HepG2 (cell line): ENCODE data around the gene JAG1. TPM values are rescaled to one million over a fixed set of nuclear protein-coding genes. Genes with fewer than 3 reads are reported as not detected.
A peak's percentile ranks its signal among the peaks of the same experiment; 100 is the strongest.

Experiments used
- ATAC-seq: fragments of 200-7000 bp; cut with Tn5 transposase; 3 replicates; pipeline ENCODE4 v1.9.1; 2020; ENCODE audit warnings: mild to moderate bottlenecking, moderate library complexity
- BruUV-seq: library from RNA; stranded (reverse); fragments of 400-500 nt; replicated peaks from 2 replicates; lab custom pipeline; 2021; lab: Mats Ljungman, UMichigan
- CTCF ChIA-PET: fragments of 300-600 bp; formaldehyde crosslinking; extraction: SDS; loops from one replicate; lab custom pipeline; 2021; ENCODE audit warnings: low total read pairs, inconsistent platforms, low intra/inter-chr PET ratio; lab: Yijun Ruan, JAX
- POLR2A ChIA-PET: fragments of 350-600 bp; sonication (Branson Sonifier 250); formaldehyde crosslinking; loops from one replicate; lab custom pipeline; 2020; ENCODE audit warnings: antibody characterized with exemption, inconsistent platforms; lab: Yijun Ruan, JAX
- DNase-seq: peaks from one replicate; pipeline ENCODE4 v3.0.0-alpha.2; 2015; ENCODE audit warnings: low spot score
- FAIRE-seq: peaks from 3 replicates; lab custom pipeline; 2011; peaks lifted over from hg19 to GRCh38; lab: Jason Lieb, UNC
- H2AFZ ChIP-seq: one replicate; pipeline ENCODE4 v1.6.1; 2011; ENCODE audit warnings: low read length, inconsistent platforms
- H3K27ac ChIP-seq: fragments of 300-600 bp; 3 replicates; pipeline ENCODE4 v1.8.0; 2011; ENCODE audit warnings: mixed run types, mild to moderate bottlenecking, mixed read lengths, low read length, inconsistent platforms; ENCODE audit not compliant: insufficient read depth; ENCODE audit errors: extremely low read length
- H3K27me3 ChIP-seq, 2 experiments: fragments of 200-600 bp in 1 of 2; 2 replicates in 1 of 2; 3 replicates in 1 of 2; pipeline versions ENCODE4 v1.6.0 to v1.8.0; 2011; ENCODE audit warnings: low read length in 2 of 2, mild to moderate bottlenecking in 2 of 2, moderate library complexity in 2 of 2, inconsistent platforms in 1 of 2; ENCODE audit not compliant: insufficient read depth in 2 of 2, control insufficient read depth in 1 of 2
- H3K36me3 ChIP-seq, 2 experiments: fragments of 200-600 bp in 1 of 2; replicated peaks in 1 of 2; 2 replicates in 1 of 2; 3 replicates in 1 of 2; pipeline versions ENCODE4 v1.5.1 to v1.8.0; 2011; ENCODE audit warnings: low read length in 2 of 2, inconsistent platforms in 1 of 2; ENCODE audit not compliant: insufficient read depth in 2 of 2, control insufficient read depth in 1 of 2
- H3K4me1 ChIP-seq: 2 replicates; pipeline ENCODE4 v1.5.1; 2012; ENCODE audit warnings: low read length, inconsistent platforms; ENCODE audit not compliant: insufficient read depth
- H3K4me2 ChIP-seq: 2 replicates; pipeline ENCODE4 v1.6.0; 2011; ENCODE audit warnings: low read depth, low read length, inconsistent platforms
- H3K4me3 ChIP-seq, 3 experiments: fragments of 200-600 bp in 1 of 3; sonication (generic), shearing (Covaris generic) in 1 of 3; replicated peaks in 1 of 3; 2 replicates each; pipeline ENCODE4 v1.5.1; 2011 to 2016; ENCODE audit warnings: low read length in 3 of 3, inconsistent platforms in 2 of 3, low read depth in 2 of 3, mild to moderate bottlenecking in 2 of 3, control low read depth in 1 of 3, mixed read lengths in 1 of 3; ENCODE audit not compliant: insufficient read depth in 1 of 3
- H3K79me2 ChIP-seq: one replicate; pipeline ENCODE4 v1.6.1; 2011; ENCODE audit warnings: low read length, inconsistent platforms; ENCODE audit not compliant: insufficient read depth
- H3K9ac ChIP-seq: 2 replicates; pipeline ENCODE4 v1.6.0; 2011; ENCODE audit warnings: mild to moderate bottlenecking, low read depth, low read length, inconsistent platforms; ENCODE audit not compliant: insufficient read depth
- H3K9me3 ChIP-seq: 2 replicates; pipeline ENCODE4 v1.5.1; 2012; ENCODE audit warnings: mild to moderate bottlenecking, low read length
- H4K20me1 ChIP-seq: 2 replicates; pipeline ENCODE4 v1.6.0; 2011; ENCODE audit warnings: inconsistent platforms, mild to moderate bottlenecking, low read length, moderate library complexity; ENCODE audit not compliant: insufficient read depth
- AGO2 ChIP-seq: fragments of 200-400 bp; formaldehyde crosslinking; optimal IDR thresholded peaks from 2 replicates; pipeline ENCODE3; 2017; ENCODE audit warnings: mild to moderate bottlenecking, low read depth, low read length, moderate library complexity
- CBFB ChIP-seq: sonication (generic); formaldehyde crosslinking; IDR thresholded peaks from 2 replicates; pipeline ENCODE4 v1.4.0; 2020; ENCODE audit warnings: missing genetic modification reagents
- CERS6 ChIP-seq: sonication (generic); formaldehyde crosslinking; IDR thresholded peaks from 2 replicates; pipeline ENCODE4 v1.5.0; 2020; ENCODE audit warnings: missing genetic modification reagents
- DRAP1 ChIP-seq: IDR thresholded peaks from 2 replicates; pipeline ENCODE4 v1.6.1; 2016; ENCODE audit warnings: missing genetic modification reagents, missing compliant biosample characterization
- NCOA2 ChIP-seq: sonication (generic); formaldehyde crosslinking; IDR thresholded peaks from 2 replicates; pipeline ENCODE4 v1.8.0; 2022; ENCODE audit warnings: inconsistent platforms
- RBM22 ChIP-seq: fragments of 200-400 bp; formaldehyde crosslinking; optimal IDR thresholded peaks from 2 replicates; pipeline ENCODE3; 2017; ENCODE audit warnings: mild to moderate bottlenecking, low read length, moderate library complexity
- THAP8 ChIP-seq: sonication (generic); formaldehyde crosslinking; IDR thresholded peaks from 2 replicates; pipeline ENCODE4 v1.5.1; 2020; ENCODE audit warnings: missing genetic modification reagents, mild to moderate bottlenecking, borderline replicate concordance
- U2AF2 ChIP-seq: fragments of 200-400 bp; formaldehyde crosslinking; IDR thresholded peaks from 2 replicates; pipeline ENCODE4 v1.6.1; 2017; ENCODE audit warnings: low read depth, mild to moderate bottlenecking, low read length
- USF2 ChIP-seq, 2 experiments: sonication (generic) in 1 of 2; formaldehyde crosslinking in 1 of 2; IDR thresholded peaks; 2 replicates each; pipeline versions ENCODE4 v1.5.1 to v1.6.1; 2011 to 2020; ENCODE audit warnings: borderline replicate concordance in 1 of 2, low read depth in 1 of 2, low read length in 1 of 2, mild to moderate bottlenecking in 1 of 2, missing genetic modification reagents in 1 of 2, moderate library complexity in 1 of 2
- XBP1 ChIP-seq: sonication (generic); formaldehyde crosslinking; IDR thresholded peaks from 2 replicates; pipeline ENCODE4 v1.5.0; 2020; ENCODE audit warnings: missing genetic modification reagents
- ZKSCAN1 ChIP-seq: fragments of 150-350 bp; IDR thresholded peaks from 2 replicates; pipeline ENCODE4 v1.6.1; 2014; ENCODE audit warnings: low read length
- ZNF282 ChIP-seq: fragments of 450-650 bp; IDR thresholded peaks from 2 replicates; pipeline ENCODE4 v1.6.1; 2018; ENCODE audit not compliant: partially characterized antibody
- ZNF552 ChIP-seq: sonication (generic); formaldehyde crosslinking; IDR thresholded peaks from 2 replicates; pipeline ENCODE4 v1.9.0; 2022; ENCODE audit warnings: missing genetic modification reagents, mild to moderate bottlenecking, borderline replicate concordance
- ZNF75D ChIP-seq: sonication (generic); formaldehyde crosslinking; IDR thresholded peaks from 2 replicates; pipeline ENCODE4 v1.8.1; 2023; ENCODE audit warnings: missing genetic modification reagents, mild to moderate bottlenecking, borderline replicate concordance
- WGBS: methylation state at CpG from one replicate; pipeline ENCODE4 v1.1.6; 2017; ENCODE audit warnings: low lambda C conversion rate; 5-methylcytosine and 5-hydroxymethylcytosine counted together
- in situ Hi-C: cut with HindIII; loops from 2 replicates; pipeline ENCODE4 v1.10.0; 2017; ENCODE audit warnings: low pct_unique_long_range_greater_than_20kb; ENCODE audit not compliant: extremely low pct_ligation_motif_present
- intact Hi-C: fragments of 100-400 bp; cut with micrococcal nuclease; formaldehyde crosslinking; loops from one replicate; pipeline ENCODE4 v1.10.0; 2022; ENCODE audit not compliant: unreplicated experiment
- polyA plus RNA-seq, 8 experiments: library from polyadenylated mRNA; depleted of rRNA in 3 of 8; stranded (reverse) in 7 of 8; unstranded in 1 of 8; fragments of >200 nt; fragmentation: Illumina TruSeq in 4 of 8; extraction: Trizol in 4 of 8; gene quantifications; 2 replicates each; pipeline versions ENCODE4 v1.2.1 to v1.2.3, GENCODE V29; 2011 to 2016; ENCODE audit warnings: low read depth in 4 of 8, missing spikeins in 1 of 8, mixed read lengths in 1 of 8; ENCODE audit not compliant: insufficient read depth in 1 of 8
- total RNA-seq, 5 experiments: library from RNA; depleted of rRNA; stranded (reverse); fragments of >200 nt; fragmentation: Illumina TruSeq; extraction: Trizol; gene quantifications; 2 replicates each; pipeline ENCODE4 v1.2.3, GENCODE V29; 2016; ENCODE audit warnings: low read depth in 1 of 5

The JAG1 gene
- total and polyA plus RNA-seq, 2 of the 13 experiments (the other 11 are each of a cell fraction or from before 2014, with no cell fraction given): 47.1 to 56.3 TPM

GRCh38 chr20:10646006-10646405 is 27.8 kb downstream of the JAG1 start:
- Histone ChIP-seq H3K4me1 (no peaks in the 10 kb centered on the region), H3K4me3 (no peak overlapping the region), H3K4me2 (no peak overlapping the region), H3K79me2 (no peaks in the 10 kb centered on the region), H2AFZ (no peak overlapping the region), H4K20me1 (no peaks in the 10 kb centered on the region), H3K27me3 (no peaks in the 10 kb centered on the region), H3K9ac (no peak overlapping the region), H3K36me3 (peaks cover 90 to 100% of the 10 kb centered on the region in 2 experiments), H3K27ac (no peak overlapping the region), H3K9me3 (no peaks in the 10 kb centered on the region)
- 96% methylated on average over 4 of the region's 4 CpGs for WGBS
- ChIA-PET POLR2A (interaction anchor here (1.3 kb wide), 1 partner anchor 9 kb away, joined by 3 read pairs; no protein-coding TSS in a partner anchor), CTCF (interaction anchor here (1.5 kb wide), 1 partner anchor 177 kb away, joined by 4 read pairs; no protein-coding TSS in a partner anchor)
- FAIRE-seq (no peak), ATAC-seq (no peak), DNase-seq (no peak)
- intact Hi-C loops (no loop called here), in situ Hi-C loops (loop anchor here (10.0 kb wide), 1 partner anchor 211 kb away; the partner anchor contains the start of genes MKKS and SLX4IP)
- TF ChIP-seq RBM22 (peak; percentile 94), CBFB (CRISPR knock-in tag) (no peak), DRAP1 (no peak), CERS6 (CRISPR knock-in tag) (no peak), ZNF552 (CRISPR knock-in tag) (no peak)
- no TSS peak for BruUV-seq

- intact Hi-C loops (no loop called here), in situ Hi-C loops (loop anchor here (10.0 kb wide), 1 partner anchor 210 kb away; the partner anchor contains the start of genes MKKS and SLX4IP)
- Histone ChIP-seq H3K4me3 (no peak overlapping the region), H3K27me3 (no peaks in the 10 kb centered on the region), H4K20me1 (no peaks in the 10 kb centered on the region), H3K36me3 (peaks cover 87 to 100% of the 10 kb centered on the region in 2 experiments), H3K27ac (no peak overlapping the region), H3K79me2 (no peaks in the 10 kb centered on the region), H2AFZ (no peak overlapping the region), H3K4me1 (no peaks in the 10 kb centered on the region), H3K4me2 (no peak overlapping the region), H3K9ac (no peak overlapping the region), H3K9me3 (no peaks in the 10 kb centered on the region)
- DNase-seq (no peak), FAIRE-seq (no peak), ATAC-seq (no peak)
- over 99% methylated on average over 10 of the region's 10 CpGs for WGBS
- no TSS peak for BruUV-seq
- CTCF ChIA-PET: interaction anchor here (1.5 kb wide), 1 partner anchor 176 kb away, joined by 4 read pairs; no protein-coding TSS in a partner anchor
- POLR2A ChIA-PET: interaction anchor here (1.3 kb wide), 1 partner anchor 9 kb away, joined by 3 read pairs; no protein-coding TSS in a partner anchor
- TF ChIP-seq NCOA2 (CRISPR knock-in tag): no peak
- TF ChIP-seq ZNF282: no peak
- TF ChIP-seq ZNF75D (CRISPR knock-in tag): peak; percentile 75; the same call in 1 of the 2 replicates
- no peak for TF ChIP-seq U2AF2
- TF ChIP-seq ZKSCAN1: no peak
- 0 out of 2 replicates have a peak, but pooled peaks have one; percentile 22 for TF ChIP-seq XBP1 (CRISPR knock-in tag)
- peak; percentile 17 for TF ChIP-seq AGO2
- TF ChIP-seq USF2 (IDR thresholded peaks at IDR 0.05; ENCODE audit: low read depth, low read length): no peak
- TF ChIP-seq USF2 (CRISPR knock-in tag; IDR thresholded peaks at IDR 0.05; ENCODE audit: borderline replicate concordance): no peak
- TF ChIP-seq THAP8: no peak
These were observed 28.6 kb downstream of the JAG1 start for GRCh38 chr20:10645205-10645570.
